HepG2 (cell line): ENCODE data around the gene BST2. TPM values are rescaled to one million over a fixed set of nuclear protein-coding genes. Genes with fewer than 3 reads are reported as not detected.
A peak's percentile ranks its signal among the peaks of the same experiment; 100 is the strongest.

Experiments used
- CCDC6 ChIP-seq: sonication (generic); formaldehyde crosslinking; IDR thresholded peaks from 2 replicates; pipeline ENCODE4 v1.8.1; 2022; ENCODE audit warnings: mild to moderate bottlenecking, missing genetic modification reagents, moderate library complexity
- FOXP1 ChIP-seq, 2 experiments: fragments of 450-650 bp in 1 of 2; IDR thresholded peaks; 2 replicates each; pipeline ENCODE4 v1.6.1; 2017 to 2018; ENCODE audit warnings: antibody characterized with exemption in 1 of 2
- MIER2 ChIP-seq: IDR thresholded peaks from 2 replicates; pipeline ENCODE4 v1.6.1; 2016; ENCODE audit warnings: missing biosample characterization, missing genetic modification reagents
- PAXIP1 ChIP-seq: sonication (generic); formaldehyde crosslinking; conservative IDR thresholded peaks from 2 replicates; pipeline ENCODE4 v1.4.0; 2020; ENCODE audit warnings: mild to moderate bottlenecking, missing genetic modification reagents, moderate library complexity
- POGZ ChIP-seq: sonication (generic); formaldehyde crosslinking; IDR thresholded peaks from 2 replicates; pipeline ENCODE4 v1.4.0; 2020; ENCODE audit warnings: mild to moderate bottlenecking, missing genetic modification reagents
- RFX3 ChIP-seq: IDR thresholded peaks from 2 replicates; pipeline ENCODE4 v1.6.1; 2016; ENCODE audit warnings: missing biosample characterization, missing genetic modification reagents
- RFXAP ChIP-seq: sonication (generic); formaldehyde crosslinking; IDR thresholded peaks from 2 replicates; pipeline ENCODE4 v1.4.0; 2020; ENCODE audit warnings: missing genetic modification reagents, borderline replicate concordance
- SAP130 ChIP-seq: IDR thresholded peaks from 2 replicates; pipeline ENCODE4 v1.6.1; 2016; ENCODE audit warnings: low read depth
- SNAI1 ChIP-seq: sonication (generic); formaldehyde crosslinking; IDR thresholded peaks from 2 replicates; pipeline ENCODE4 v1.5.0; 2020; ENCODE audit warnings: mild to moderate bottlenecking, missing genetic modification reagents, borderline replicate concordance
- TRIM22 ChIP-seq: fragments of 450-650 bp; IDR thresholded peaks from 2 replicates; pipeline ENCODE4 v1.6.1; 2017
- USF2 ChIP-seq, 2 experiments: sonication (generic) in 1 of 2; formaldehyde crosslinking in 1 of 2; IDR thresholded peaks; 2 replicates each; pipeline versions ENCODE4 v1.5.1 to v1.6.1; 2011 to 2020; ENCODE audit warnings: borderline replicate concordance in 1 of 2, low read depth in 1 of 2, low read length in 1 of 2, mild to moderate bottlenecking in 1 of 2, missing genetic modification reagents in 1 of 2, moderate library complexity in 1 of 2
- ZFP41 ChIP-seq: sonication (generic); formaldehyde crosslinking; IDR thresholded peaks from 2 replicates; pipeline ENCODE4 v1.4.0; 2020; ENCODE audit warnings: mild to moderate bottlenecking, missing genetic modification reagents, borderline replicate concordance
- ZNF143 ChIP-seq: sonication (generic); formaldehyde crosslinking; IDR thresholded peaks from 2 replicates; pipeline ENCODE4 v1.4.0; 2020; ENCODE audit warnings: missing genetic modification reagents
- ZNF235 ChIP-seq: sonication (generic); formaldehyde crosslinking; IDR thresholded peaks from 2 replicates; pipeline ENCODE4 v1.8.1; 2023; ENCODE audit warnings: mild to moderate bottlenecking, missing genetic modification reagents, borderline replicate concordance
- ZNF263 ChIP-seq: sonication (generic); formaldehyde crosslinking; IDR thresholded peaks from 2 replicates; pipeline ENCODE4 v1.4.0; 2020; ENCODE audit warnings: missing genetic modification reagents
- ZNF350 ChIP-seq: sonication (generic); formaldehyde crosslinking; IDR thresholded peaks from 2 replicates; pipeline ENCODE4 v1.4.0; 2020; ENCODE audit warnings: mild to moderate bottlenecking, low read depth, missing genetic modification reagents, borderline replicate concordance
- ZNF451 ChIP-seq: sonication (generic); formaldehyde crosslinking; IDR thresholded peaks from 2 replicates; pipeline ENCODE4 v1.5.0; 2020; ENCODE audit warnings: mild to moderate bottlenecking, missing genetic modification reagents
- ZNF670 ChIP-seq: sonication (generic); formaldehyde crosslinking; IDR thresholded peaks from 2 replicates; pipeline ENCODE4 v1.8.0; 2022; ENCODE audit warnings: mild to moderate bottlenecking, missing genetic modification reagents, borderline replicate concordance
- ZNF773 ChIP-seq: sonication (generic); formaldehyde crosslinking; IDR thresholded peaks from 2 replicates; pipeline ENCODE4 v1.4.0; 2020; ENCODE audit warnings: missing genetic modification reagents, borderline replicate concordance
- ZNF776 ChIP-seq: sonication (generic); formaldehyde crosslinking; IDR thresholded peaks from 2 replicates; pipeline ENCODE4 v1.4.0; 2020; ENCODE audit warnings: mild to moderate bottlenecking, missing genetic modification reagents
- ZNF788 ChIP-seq: sonication (generic); formaldehyde crosslinking; IDR thresholded peaks from 2 replicates; pipeline ENCODE4 v1.5.0; 2020; ENCODE audit warnings: mild to moderate bottlenecking, missing genetic modification reagents, borderline replicate concordance
- ZSCAN12 ChIP-seq: sonication (generic); formaldehyde crosslinking; IDR thresholded peaks from 2 replicates; pipeline ENCODE4 v1.9.0; 2021; ENCODE audit warnings: mild to moderate bottlenecking, missing genetic modification reagents
- polyA plus RNA-seq, 8 experiments: library from polyadenylated mRNA; depleted of rRNA in 3 of 8; stranded (reverse) in 7 of 8; unstranded in 1 of 8; fragments of >200 nt; fragmentation: Illumina TruSeq in 4 of 8; extraction: Trizol in 4 of 8; gene quantifications; 2 replicates each; pipeline versions ENCODE4 v1.2.1 to v1.2.3, GENCODE V29; 2011 to 2016; ENCODE audit warnings: low read depth in 4 of 8, missing spikeins in 1 of 8, mixed read lengths in 1 of 8; ENCODE audit not compliant: insufficient read depth in 1 of 8
- total RNA-seq, 5 experiments: library from RNA; depleted of rRNA; stranded (reverse); fragments of >200 nt; fragmentation: Illumina TruSeq; extraction: Trizol; gene quantifications; 2 replicates each; pipeline ENCODE4 v1.2.3, GENCODE V29; 2016; ENCODE audit warnings: low read depth in 1 of 5

BST2 gene
- total and polyA plus RNA-seq, 2 of the 13 experiments (the other 11 are each of a cell fraction or from before 2014, with no cell fraction given): 58.8 to 93.8 TPM

- TF ChIP-seq ZNF143: peak; percentile 96
- 0 out of 2 replicates have a peak, but pooled peaks have one; percentile 18 for TF ChIP-seq MIER2 (CRISPR knock-in tag)
- TF ChIP-seq ZSCAN12 (CRISPR knock-in tag): no peak
- TF ChIP-seq TRIM22: no peak
- peak; percentile 68; the same call in 1 of the 2 replicates for TF ChIP-seq ZNF773 (CRISPR knock-in tag)
- TF ChIP-seq RFXAP (CRISPR knock-in tag): peak; percentile 89; the same call in 1 of the 2 replicates
- no peak for TF ChIP-seq SNAI1 (CRISPR knock-in tag)
- TF ChIP-seq POGZ (CRISPR knock-in tag): no peak
- no peak for TF ChIP-seq ZNF235 (CRISPR knock-in tag)
- peak; percentile 82 for TF ChIP-seq CCDC6 (CRISPR knock-in tag)
- TF ChIP-seq ZNF350 (CRISPR knock-in tag): peak; percentile 62; the same call in 1 of the 2 replicates
- no peak for TF ChIP-seq ZNF263 (CRISPR knock-in tag)
- TF ChIP-seq ZNF451 (CRISPR knock-in tag): 0 out of 2 replicates have a peak, but pooled peaks have one; percentile 22
- peak; percentile 41; the same call in 1 of the 2 replicates for TF ChIP-seq RFX3 (CRISPR knock-in tag)
- peak; percentile 35 for TF ChIP-seq PAXIP1 (CRISPR knock-in tag)
- peak; percentile 77 for TF ChIP-seq ZNF670
- peak; percentile 94 for TF ChIP-seq SAP130 (CRISPR knock-in tag)
- 0 out of 2 replicates have a peak, but pooled peaks have one; percentile 63 for TF ChIP-seq ZNF776 (CRISPR knock-in tag)
- TF ChIP-seq ZFP41 (CRISPR knock-in tag): 0 out of 2 replicates have a peak, but pooled peaks have one; percentile 54
- TF ChIP-seq ZNF788 (CRISPR knock-in tag): peak; percentile 76; the same call in 1 of the 2 replicates
- no peak for TF ChIP-seq FOXP1 (IDR thresholded peaks at IDR 0.05)
- 0 out of 2 replicates have a peak, but pooled peaks have one; percentile 31 for TF ChIP-seq FOXP1 (CRISPR knock-in tag; IDR thresholded peaks at IDR 0.05)
- TF ChIP-seq USF2 (IDR thresholded peaks at IDR 0.05; ENCODE audit: low read depth, low read length): no peak
- TF ChIP-seq USF2 (CRISPR knock-in tag; IDR thresholded peaks at IDR 0.05; ENCODE audit: borderline replicate concordance): no peak
These were observed 14.4 kb upstream of the BST2 start, which contains the start of gene MVB12A (continued) for GRCh38 chr19:17419621-17420474.
